Muscle of leg (tissue), 16 donors: ENCODE data around the gene HNRNPLL. TPM values are rescaled to one million over a fixed set of nuclear protein-coding genes. Genes with fewer than 3 reads are reported as not detected.
"Not testable (repeated sequence)": the region's sequence is repeated elsewhere in the genome, so short reads cannot be mapped to it uniquely, and the experiment has no call there.

ENCODE experiments used
- DNase-seq: peaks from one replicate; pipeline ENCODE4 v3.0.0; 2013
- H3K27ac ChIP-seq: one replicate; pipeline ENCODE4 v1.5.1; 2013; ENCODE audit warnings: mild to moderate bottlenecking, low read length, control low read depth
- H3K27me3 ChIP-seq: one replicate; pipeline ENCODE4 v1.6.1; 2013; ENCODE audit warnings: low read length; ENCODE audit not compliant: control insufficient read depth, insufficient read depth
- H3K36me3 ChIP-seq: one replicate; pipeline ENCODE4 v1.6.1; 2013; ENCODE audit warnings: low read length; ENCODE audit not compliant: control insufficient read depth, insufficient read depth
- H3K4me1 ChIP-seq: one replicate; pipeline ENCODE4 v1.6.1; 2013; ENCODE audit warnings: low read length; ENCODE audit not compliant: control insufficient read depth, insufficient read depth
- H3K4me3 ChIP-seq: one replicate; pipeline ENCODE4 v1.5.1; 2013; ENCODE audit warnings: low read length, control low read depth
- H3K9me3 ChIP-seq: replicated peaks from 2 replicates; pipeline ENCODE4 v1.6.1; 2013; ENCODE audit warnings: low read depth, low read length; ENCODE audit not compliant: control insufficient read depth
- WGBS: methylation state at CpG from one replicate; pipeline ENCODE4 v1.1.5; 2013; ENCODE audit warnings: missing lambda C conversion rate; ENCODE audit not compliant: insufficient coverage; 5-methylcytosine and 5-hydroxymethylcytosine counted together
- long read RNA-seq, 11 donors: transcript quantifications; one replicate each; lab custom pipeline, GENCODE V29; 2026
- polyA plus RNA-seq, 8 donors: library from polyadenylated mRNA; unstranded; fragments of 120-200 nt; gene quantifications; one replicate each; pipeline versions ENCODE4 v1.2.1 to v1.2.3, GENCODE V29; 2013; ENCODE audit warnings: inconsistent platforms in 1 of 8, low replicate concordance in 1 of 8; ENCODE audit not compliant: insufficient read length in 8 of 8, insufficient read depth in 1 of 8
- total RNA-seq: library from RNA; stranded (reverse); fragments of 120-200 nt; gene quantifications from one replicate; pipeline ENCODE4 v1.2.4, GENCODE V29; 2013

HNRNPLL gene
- 38.4 TPM for total RNA-seq
- polyA plus RNA-seq: 10 to 100 TPM; 33.0 to 44.7 (median 35.3) TPM
- long read RNA-seq, donor 1, partial matches to known transcripts: 5 of 5 reads
- long read RNA-seq, donor 1, other reads (novel, unspliced or antisense): 0 of 5 reads
- long read RNA-seq, donor 2: 0 reads
- long read RNA-seq, donor 3, partial matches to known transcripts: 5 of 10 reads
- long read RNA-seq, donor 3, other reads (novel, unspliced or antisense): 5 of 10 reads
- long read RNA-seq, donor 4: 0 reads
- long read RNA-seq, donor 5, partial matches to known transcripts: 31 of 37 reads
- long read RNA-seq, donor 5, other reads (novel, unspliced or antisense): 6 of 37 reads
- long read RNA-seq, donor 6, partial matches to known transcripts: 16 of 16 reads
- long read RNA-seq, donor 6, other reads (novel, unspliced or antisense): 0 of 16 reads
- long read RNA-seq, donor 7, partial matches to known transcripts: 20 of 21 reads
- long read RNA-seq, donor 7, other reads (novel, unspliced or antisense): 0 of 21 reads
- long read RNA-seq, donor 8, partial matches to known transcripts: 0 of 10 reads
- long read RNA-seq, donor 8, other reads (novel, unspliced or antisense): 10 of 10 reads
- long read RNA-seq, donor 9, partial matches to known transcripts: 8 of 8 reads
- long read RNA-seq, donor 9, other reads (novel, unspliced or antisense): 0 of 8 reads
- long read RNA-seq, donor 10, partial matches to known transcripts: 12 of 12 reads
- long read RNA-seq, donor 10, other reads (novel, unspliced or antisense): 0 of 12 reads
- long read RNA-seq, donor 11, partial matches to known transcripts: 12 of 28 reads
- long read RNA-seq, donor 11, other reads (novel, unspliced or antisense): 16 of 28 reads

- under 1% methylated on average over 49 of the region's 75 CpGs for WGBS
- Histone ChIP-seq H3K4me3 (peak within 1 kb of the TSS; percentile 89), H3K36me3 (no peaks in the 10 kb centered on the region), H3K9me3 (no peaks in the 10 kb centered on the region), H3K27ac (peak within 1 kb of the TSS; percentile 97), H3K27me3 (no peaks in the 10 kb centered on the region), H3K4me1 (peaks cover 14% of the 10 kb centered on the region)
- peak; percentile 99 for DNase-seq
These were observed at the start of gene HNRNPLL for GRCh38 chr2:38602732-38603401. Gene HNRNPLL, minus strand, starts transcription at chr2:38602928. Its CDS starts 302 bp downstream, at chr2:38602626.

- no peak for DNase-seq
- H3K4me1 ChIP-seq: no peaks in the 10 kb centered on the region
- no peaks in the 10 kb centered on the region for H3K9me3 ChIP-seq
- no peak overlapping the region for H3K27ac ChIP-seq
- no peaks in the 10 kb centered on the region for H3K36me3 ChIP-seq
- WGBS: 60% methylated on average over 1 of the region's 2 CpGs
- H3K27me3 ChIP-seq: no peaks in the 10 kb centered on the region
- H3K4me3 ChIP-seq: no peak overlapping the region
These were observed 48.0 kb upstream of the HNRNPLL start for GRCh38 chr2:38650717-38651116.

- no peak overlapping the region for H3K27ac ChIP-seq
- 87% methylated on average over 6 of the region's 6 CpGs for WGBS
- H3K4me1 ChIP-seq: no peaks in the 10 kb centered on the region
- DNase-seq: no peak
- no peaks in the 10 kb centered on the region for H3K9me3 ChIP-seq
- no peak overlapping the region for H3K4me3 ChIP-seq
- H3K27me3 ChIP-seq: no peaks in the 10 kb centered on the region
- no peaks in the 10 kb centered on the region for H3K36me3 ChIP-seq
These were observed 47.3 kb upstream of the HNRNPLL start for GRCh38 chr2:38650012-38650411.

GRCh38 chr2:38649176-38649728 is 46.5 kb upstream of the HNRNPLL start:
- 87% methylated on average over 3 of the region's 12 CpGs for WGBS
- Histone ChIP-seq H3K9me3 (no peaks in the 10 kb centered on the region), H3K36me3 (no peaks in the 10 kb centered on the region), H3K27me3 (no peaks in the 10 kb centered on the region), H3K4me1 (no peaks in the 10 kb centered on the region), H3K4me3 (no peak overlapping the region), H3K27ac (no peak overlapping the region)
- DNase-seq: no peak

GRCh38 chr2:38648107-38648761 is 45.5 kb upstream of the HNRNPLL start:
- H3K9me3 ChIP-seq: no peaks in the 10 kb centered on the region
- WGBS: 100% methylated on average over 1 of the region's 7 CpGs
- no peaks in the 10 kb centered on the region for H3K4me1 ChIP-seq
- H3K27ac ChIP-seq: no peak overlapping the region
- no peak for DNase-seq
- H3K36me3 ChIP-seq: no peaks in the 10 kb centered on the region
- no peak overlapping the region for H3K4me3 ChIP-seq
- no peaks in the 10 kb centered on the region for H3K27me3 ChIP-seq

- H3K27ac ChIP-seq: not testable (repeated sequence)
- 85% methylated on average over 7 of the region's 16 CpGs for WGBS
These were observed 41.2 kb upstream of the HNRNPLL start for GRCh38 chr2:38643683-38644511.

GRCh38 chr2:38643021-38643671 is 40.4 kb upstream of the HNRNPLL start:
- WGBS: 96% methylated on average over 45 of the region's 45 CpGs
- H3K4me3 ChIP-seq: no peak overlapping the region
- H3K9me3 ChIP-seq: peaks cover 2% of the 10 kb centered on the region
- no peak overlapping the region for H3K27ac ChIP-seq
- no peak for DNase-seq
- H3K27me3 ChIP-seq: no peaks in the 10 kb centered on the region
- no peaks in the 10 kb centered on the region for H3K36me3 ChIP-seq
- no peaks in the 10 kb centered on the region for H3K4me1 ChIP-seq

More at GRCh38 chr2:38643683-38644511, 41.2 kb upstream of the HNRNPLL start:
- not testable (repeated sequence) for H3K27me3 ChIP-seq, H3K4me3 ChIP-seq, DNase-seq, H3K9me3 ChIP-seq, H3K4me1 ChIP-seq, H3K36me3 ChIP-seq

GRCh38 chr2:38642373-38643017 is 39.8 kb upstream of the HNRNPLL start:
- H3K27ac ChIP-seq, H3K4me3 ChIP-seq, H3K36me3 ChIP-seq, H3K27me3 ChIP-seq, H3K4me1 ChIP-seq, H3K9me3 ChIP-seq, DNase-seq: not testable (repeated sequence)
- WGBS: 84% methylated on average over 10 of the region's 14 CpGs
